IPS-18c (cell line): ENCODE data around the gene PPP2R5E.

ENCODE experiments used
- H3K4me3 ChIP-seq: 2 replicates; pipeline ENCODE4 v1.7.0; 2013; ENCODE audit warnings: low read depth, mild to moderate bottlenecking, low read length, moderate library complexity; ENCODE audit not compliant: insufficient read depth
- H3K9me3 ChIP-seq: one replicate; pipeline ENCODE4 v1.6.1; 2013; ENCODE audit warnings: mild to moderate bottlenecking, low read length, moderate library complexity; ENCODE audit not compliant: control insufficient read depth, insufficient read depth

Gene PPP2R5E

GRCh38 chr14:63454863-63455622, 88.1 kb downstream of the PPP2R5E start:
- H3K9me3 ChIP-seq: no peaks in the 10 kb centered on the region

GRCh38 chr14:63454436-63454835, 88.7 kb downstream of the PPP2R5E start:
- Histone ChIP-seq H3K9me3 (no peaks in the 10 kb centered on the region), H3K4me3 (no peak overlapping the region)

More at GRCh38 chr14:63454863-63455622, 88.1 kb downstream of the PPP2R5E start:
- no peak overlapping the region for H3K4me3 ChIP-seq

- Histone ChIP-seq H3K9me3 (no peaks in the 10 kb centered on the region), H3K4me3 (no peak overlapping the region)
Observed at GRCh38 chr14:63453443-63453936, 89.7 kb downstream of the PPP2R5E start.

- Histone ChIP-seq H3K9me3 (no peaks in the 10 kb centered on the region), H3K4me3 (no peak overlapping the region)
Observed at GRCh38 chr14:63452796-63453195, 90.4 kb downstream of the PPP2R5E start.

- Histone ChIP-seq H3K9me3 (no peaks in the 10 kb centered on the region), H3K4me3 (no peak overlapping the region)
Observed at GRCh38 chr14:63448841-63449240, 94.3 kb downstream of the PPP2R5E start.

GRCh38 chr14:63444588-63444987, 98.6 kb downstream of the PPP2R5E start:
- no peak overlapping the region for H3K4me3 ChIP-seq
- H3K9me3 ChIP-seq: no peaks in the 10 kb centered on the region

- Histone ChIP-seq H3K9me3 (no peaks in the 10 kb centered on the region), H3K4me3 (no peak overlapping the region)
Observed at GRCh38 chr14:63443988-63444387, 99.2 kb downstream of the PPP2R5E start.

- Histone ChIP-seq H3K4me3 (no peak overlapping the region), H3K9me3 (no peaks in the 10 kb centered on the region)
Observed at GRCh38 chr14:63443361-63443760, 99.8 kb downstream of the PPP2R5E start.

- H3K9me3 ChIP-seq: no peaks in the 10 kb centered on the region
- H3K4me3 ChIP-seq: no peak overlapping the region
Observed at GRCh38 chr14:63438065-63438757, 105.0 kb downstream of the PPP2R5E start.

- Histone ChIP-seq H3K4me3 (no peak overlapping the region), H3K9me3 (no peaks in the 10 kb centered on the region)
Observed at GRCh38 chr14:63436286-63437098, 106.7 kb downstream of the PPP2R5E start.

- Histone ChIP-seq H3K9me3 (no peaks in the 10 kb centered on the region), H3K4me3 (no peak overlapping the region)
Observed at GRCh38 chr14:63435838-63436237, 107.3 kb downstream of the PPP2R5E start.

GRCh38 chr14:63435204-63435603, 108.0 kb downstream of the PPP2R5E start:
- H3K9me3 ChIP-seq: no peaks in the 10 kb centered on the region
- no peak overlapping the region for H3K4me3 ChIP-seq

- Histone ChIP-seq H3K9me3 (no peaks in the 10 kb centered on the region), H3K4me3 (no peak overlapping the region)
Observed at GRCh38 chr14:63432888-63433552, 110.2 kb downstream of the PPP2R5E start.

- H3K9me3 ChIP-seq: no peaks in the 10 kb centered on the region
- no peak overlapping the region for H3K4me3 ChIP-seq
Observed at GRCh38 chr14:63432228-63432627, 110.9 kb downstream of the PPP2R5E start.

GRCh38 chr14:63431466-63431865, 111.7 kb downstream of the PPP2R5E start:
- Histone ChIP-seq H3K9me3 (no peaks in the 10 kb centered on the region), H3K4me3 (no peak overlapping the region)

GRCh38 chr14:63428486-63428885, 114.7 kb downstream of the PPP2R5E start:
- Histone ChIP-seq H3K4me3 (no peak overlapping the region), H3K9me3 (no peaks in the 10 kb centered on the region)

GRCh38 chr14:63426838-63427352, 116.3 kb downstream of the PPP2R5E start:
- no peak overlapping the region for H3K4me3 ChIP-seq
- no peaks in the 10 kb centered on the region for H3K9me3 ChIP-seq
